ENCODE results near the gene GABBR2.

The GABBR2 gene

DNA sequence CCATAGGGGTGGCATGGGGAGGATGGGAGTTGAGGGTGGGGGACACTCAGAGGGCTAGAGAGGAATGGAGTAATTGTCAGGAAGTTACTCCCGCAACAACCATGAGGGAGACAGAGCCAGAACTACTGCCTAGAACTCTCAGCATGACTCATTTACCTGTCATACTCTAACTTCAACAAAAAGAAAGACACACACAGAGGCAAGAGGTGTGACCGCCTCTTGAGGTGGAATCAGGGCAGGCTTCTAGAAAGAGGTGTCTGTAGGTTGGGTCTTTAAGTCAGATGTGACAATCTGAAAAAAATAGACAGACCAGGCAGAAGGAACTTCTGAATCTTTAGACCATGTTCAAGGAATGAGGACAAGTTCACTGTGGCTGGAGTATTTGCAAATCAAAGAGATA lies 73.4 kb downstream of the GABBR2 start:
- no peak overlapping the region for H3K4me3 ChIP-seq (ENCODE audit: low read length)
- DNase-seq (ENCODE audit: low read depth) = no peak
- TF ChIP-seq CTCF (conservative IDR thresholded peaks at IDR 0.05; ENCODE audit: low read length) = no peak

- H3K4me3 ChIP-seq (ENCODE audit: low read length) = no peak overlapping the region
- DNase-seq (ENCODE audit: low read depth) = no peak
- TF ChIP-seq CTCF (conservative IDR thresholded peaks at IDR 0.05; ENCODE audit: low read length) = no peak
Observed at GRCh38 chr9:98634685-98635336, 73.9 kb downstream of the GABBR2 start.

DNA sequence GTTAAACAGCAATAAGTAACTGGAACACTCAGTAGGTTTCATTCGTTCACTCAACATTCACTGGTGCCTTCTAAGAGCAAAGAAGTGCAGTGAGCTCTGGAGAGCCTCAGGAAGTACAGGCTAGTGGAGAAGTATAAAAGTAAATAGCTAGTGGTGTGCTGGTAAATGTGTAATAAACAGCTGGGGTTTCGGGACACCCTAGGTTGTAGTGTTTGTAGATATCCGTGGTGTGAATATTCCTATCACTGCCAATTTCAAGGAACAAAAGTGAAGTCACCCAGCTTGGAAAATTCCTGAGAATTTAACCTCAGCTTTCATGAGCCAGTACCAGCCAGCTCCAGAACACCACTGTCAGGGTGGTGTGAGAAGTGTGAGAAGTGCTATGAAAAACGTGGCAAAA lies 75.9 kb downstream of the GABBR2 start:
- H3K4me3 ChIP-seq (ENCODE audit: low read length) = no peak overlapping the region
- DNase-seq (ENCODE audit: low read depth) = no peak
- no peak for TF ChIP-seq CTCF (conservative IDR thresholded peaks at IDR 0.05; ENCODE audit: low read length)

GRCh38 chr9:98627296-98627695 lies 81.4 kb downstream of the GABBR2 start:
- H3K4me3 ChIP-seq (ENCODE audit: low read length) = no peak overlapping the region
- TF ChIP-seq CTCF (conservative IDR thresholded peaks at IDR 0.05; ENCODE audit: low read length) = no peak
- peak; percentile 67 for DNase-seq (ENCODE audit: low read depth)

DNA sequence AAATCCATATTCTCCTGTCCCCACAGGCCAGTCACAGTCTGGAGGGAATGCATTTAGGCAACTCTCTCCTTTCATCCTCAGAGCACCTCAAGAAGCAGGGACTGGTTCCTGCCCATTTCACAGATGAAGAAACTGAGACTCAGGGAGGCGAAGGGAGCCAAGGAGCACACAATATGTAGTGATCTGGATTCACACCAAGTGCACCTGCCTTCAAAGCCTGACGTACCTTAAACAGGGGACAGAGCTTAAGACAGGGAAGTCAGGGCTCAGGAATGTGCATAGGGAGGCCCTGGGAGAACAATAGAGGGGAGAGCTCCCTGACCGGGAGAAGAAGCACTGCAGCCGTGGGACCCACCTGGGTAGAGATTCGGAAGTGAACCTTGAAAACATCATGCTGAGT lies 83.0 kb downstream of the GABBR2 start:
- no peak overlapping the region for H3K4me3 ChIP-seq (ENCODE audit: low read length)
- no peak for TF ChIP-seq CTCF (conservative IDR thresholded peaks at IDR 0.05; ENCODE audit: low read length)
- no peak for DNase-seq (ENCODE audit: low read depth)

DNA sequence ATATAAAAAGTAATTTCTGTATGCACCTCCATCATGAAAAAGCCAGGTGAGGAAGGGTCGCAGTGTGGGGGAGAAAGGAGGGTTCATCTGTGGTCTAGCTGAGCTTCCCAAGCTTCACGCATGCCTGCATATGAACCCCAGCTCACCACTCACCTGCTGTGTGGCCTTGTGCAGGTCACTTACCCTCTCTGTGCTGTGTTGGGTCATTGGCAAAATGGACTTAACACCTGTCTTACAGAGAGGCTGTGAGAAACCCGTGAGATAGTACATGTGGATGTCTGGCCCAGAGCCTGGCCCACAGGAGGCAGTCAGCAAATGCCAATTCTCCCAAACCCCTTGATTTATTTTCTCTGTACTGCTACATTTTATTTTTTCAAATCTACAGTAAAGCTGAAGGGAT lies 88.9 kb downstream of the GABBR2 start:
- DNase-seq (ENCODE audit: low read depth) = no peak
- no peak overlapping the region for H3K4me3 ChIP-seq (ENCODE audit: low read length)
- no peak for TF ChIP-seq CTCF (conservative IDR thresholded peaks at IDR 0.05; ENCODE audit: low read length)

- H3K4me3 ChIP-seq (ENCODE audit: low read length) = no peak overlapping the region
- no peak for TF ChIP-seq CTCF (conservative IDR thresholded peaks at IDR 0.05; ENCODE audit: low read length)
- no peak for DNase-seq (ENCODE audit: low read depth)
Observed at GRCh38 chr9:98615633-98616032, 93.1 kb downstream of the GABBR2 start.

All from AG10803 (cell line).